ENCODE data around the gene NPIPA5. TPM values are rescaled to one million over a fixed set of nuclear protein-coding genes. Genes with fewer than 3 reads are reported as not detected.
A peak's percentile ranks its signal among the peaks of the same experiment; 100 is the strongest.
"Not testable (repeated sequence)": the region's sequence is repeated elsewhere in the genome, so short reads cannot be mapped to it uniquely, and the experiment has no call there.

NPIPA5 gene
- total RNA-seq, 1 donor from 2014 or later, result 4.2 TPM

DNA sequence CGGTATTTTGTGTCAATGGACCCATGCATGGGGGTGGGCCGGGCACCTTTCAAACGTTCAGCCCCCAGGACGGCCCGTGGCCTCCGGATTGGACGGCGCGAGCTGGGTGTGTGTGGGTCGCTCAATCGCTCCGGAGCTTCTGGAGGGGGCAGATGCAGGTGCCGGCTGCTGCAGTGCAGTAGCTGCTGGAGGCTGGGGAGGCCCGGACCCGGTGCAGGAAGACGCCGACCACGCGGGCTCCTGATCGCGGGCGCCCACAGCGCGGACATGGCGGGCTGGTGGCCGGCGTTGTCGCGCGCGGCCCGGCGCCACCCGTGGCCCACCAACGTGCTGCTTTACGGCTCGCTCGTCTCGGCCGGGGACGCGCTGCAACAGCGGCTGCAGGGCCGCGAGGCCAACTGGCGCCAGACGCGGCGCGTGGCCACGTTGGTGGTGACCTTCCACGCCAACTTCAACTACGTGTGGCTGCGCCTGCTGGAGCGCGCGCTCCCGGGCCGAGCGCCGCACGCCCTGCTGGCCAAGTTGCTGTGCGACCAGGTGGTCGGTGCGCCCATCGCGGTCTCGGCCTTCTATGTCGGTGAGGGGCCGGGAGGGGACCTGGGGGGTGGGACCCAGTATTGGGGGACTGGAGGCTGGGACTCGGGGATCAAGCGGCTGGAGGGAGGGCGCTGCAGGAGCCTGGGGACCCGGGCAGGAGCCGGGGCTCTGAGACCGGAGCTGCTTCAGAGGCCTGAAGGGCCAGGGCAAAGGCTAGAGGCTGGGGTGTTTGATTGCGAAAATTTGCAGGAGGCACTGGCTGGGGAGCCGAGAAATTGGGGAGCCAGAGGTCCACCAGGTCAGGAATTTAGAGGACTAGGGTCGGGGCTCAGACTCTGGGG, 17.8 kb upstream of the NPIPA5 start, which contains the start of gene MPV17L:
Gene MPV17L (plus strand): TSS at position 124 of the 878 bp plus-strand sequence. CDS start 144 bp downstream, at position 268.
- not testable (repeated sequence) for H3K27me3 ChIP-seq (ENCODE audit: control insufficient read depth in 3 of 3, insufficient read depth in 3 of 3, low read length in 3 of 3); H3K4me1 ChIP-seq (ENCODE audit: control insufficient read depth in 3 of 3, insufficient read depth in 3 of 3, low read length in 3 of 3); H3K36me3 ChIP-seq (ENCODE audit: control insufficient read depth in 3 of 3, insufficient read depth in 3 of 3, low read length in 3 of 3); H3K9me3 ChIP-seq (ENCODE audit: control insufficient read depth in 3 of 3, low read length in 3 of 3)
- Histone ChIP-seq H3K27ac (ENCODE audit: low read depth, low read length) (peak within 1 kb of the TSS; percentile 75), H3K9ac (ENCODE audit: low read depth in 1 of 3, low read length in 3 of 3) (peak within 1 kb of the TSS; percentile 64 to 91 (median 72)), H3K4me3 (ENCODE audit: low read length in 3 of 3) (peak within 1 kb of the TSS; percentile 59 to 75 (median 73))

DNA sequence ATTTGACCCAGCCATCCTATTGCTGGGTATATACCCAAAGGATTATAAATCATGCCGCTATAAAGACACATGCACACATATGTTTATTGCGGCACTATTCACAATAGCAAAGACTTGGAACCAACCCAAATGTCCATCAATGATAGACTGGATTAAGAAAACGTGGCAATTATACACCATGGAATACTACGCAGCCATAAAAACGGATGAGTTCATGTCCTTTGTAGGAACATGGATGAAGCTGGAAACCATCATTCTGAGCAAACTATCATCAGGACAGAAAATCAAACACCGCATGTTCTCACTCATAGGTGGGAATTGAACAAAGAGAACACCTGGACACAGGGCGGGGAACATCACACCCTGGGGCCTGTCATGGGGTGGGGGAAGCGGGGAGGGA, 14.9 kb upstream of the NPIPA5 start:
- H3K27ac ChIP-seq (ENCODE audit: low read depth, low read length); H3K27me3 ChIP-seq (ENCODE audit: control insufficient read depth in 3 of 3, insufficient read depth in 3 of 3, low read length in 3 of 3); H3K4me3 ChIP-seq (ENCODE audit: low read length in 3 of 3); H3K4me1 ChIP-seq (ENCODE audit: control insufficient read depth in 3 of 3, insufficient read depth in 3 of 3, low read length in 3 of 3); H3K36me3 ChIP-seq (ENCODE audit: control insufficient read depth in 3 of 3, insufficient read depth in 3 of 3, low read length in 3 of 3); H3K9me3 ChIP-seq (ENCODE audit: control insufficient read depth in 3 of 3, low read length in 3 of 3); H3K9ac ChIP-seq (ENCODE audit: low read depth in 1 of 3, low read length in 3 of 3): not testable (repeated sequence)

DNA sequence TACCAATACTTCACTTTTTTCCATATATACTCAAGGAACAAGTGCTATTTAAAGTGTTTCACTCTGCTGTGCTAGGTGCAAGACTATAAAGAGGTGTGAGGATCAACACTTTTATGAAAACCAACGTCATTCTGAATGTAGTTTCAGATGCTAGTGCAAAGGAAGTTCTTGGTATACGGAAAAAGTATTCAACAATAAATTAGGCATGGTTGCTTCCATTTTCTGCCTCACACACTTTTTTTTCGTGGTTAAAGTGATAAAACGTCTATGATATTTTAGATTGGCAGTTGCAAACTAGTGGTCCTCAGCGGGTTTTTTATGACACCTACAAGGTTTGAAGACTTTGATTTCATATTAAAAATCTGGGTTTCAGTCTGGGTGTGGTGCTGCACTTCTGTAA, 11.8 kb upstream of the NPIPA5 start:
- H3K4me1 ChIP-seq (ENCODE audit: control insufficient read depth in 3 of 3, insufficient read depth in 3 of 3, low read length in 3 of 3); H3K36me3 ChIP-seq (ENCODE audit: control insufficient read depth in 3 of 3, insufficient read depth in 3 of 3, low read length in 3 of 3); H3K27me3 ChIP-seq (ENCODE audit: control insufficient read depth in 3 of 3, insufficient read depth in 3 of 3, low read length in 3 of 3); H3K4me3 ChIP-seq (ENCODE audit: low read length in 3 of 3); H3K9ac ChIP-seq (ENCODE audit: low read depth in 1 of 3, low read length in 3 of 3); H3K27ac ChIP-seq (ENCODE audit: low read depth, low read length); H3K9me3 ChIP-seq (ENCODE audit: control insufficient read depth in 3 of 3, low read length in 3 of 3): not testable (repeated sequence)

DNA sequence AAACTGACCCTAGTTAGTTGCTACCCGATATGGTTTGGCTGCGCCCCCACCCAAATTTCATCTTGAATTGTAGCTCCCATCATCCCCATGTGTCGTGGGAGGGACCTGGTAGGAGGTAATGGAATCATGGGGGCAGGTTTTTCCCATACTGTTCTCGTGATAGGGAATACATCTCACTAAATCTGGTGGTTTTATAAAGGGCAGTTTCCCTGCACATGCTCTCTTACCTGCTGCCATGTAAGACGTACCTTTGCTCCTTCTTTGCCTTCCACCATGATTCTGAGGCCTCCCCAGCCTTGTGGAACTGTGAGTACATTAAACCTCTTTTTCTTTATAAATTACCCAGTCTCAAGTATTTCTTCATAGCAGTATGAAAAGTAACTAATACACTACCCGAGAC, 10.0 kb upstream of the NPIPA5 start:
- not testable (repeated sequence) for H3K27ac ChIP-seq (ENCODE audit: low read depth, low read length); H3K4me1 ChIP-seq (ENCODE audit: control insufficient read depth in 3 of 3, insufficient read depth in 3 of 3, low read length in 3 of 3); H3K9ac ChIP-seq (ENCODE audit: low read depth in 1 of 3, low read length in 3 of 3); H3K4me3 ChIP-seq (ENCODE audit: low read length in 3 of 3); H3K36me3 ChIP-seq (ENCODE audit: control insufficient read depth in 3 of 3, insufficient read depth in 3 of 3, low read length in 3 of 3); H3K27me3 ChIP-seq (ENCODE audit: control insufficient read depth in 3 of 3, insufficient read depth in 3 of 3, low read length in 3 of 3); H3K9me3 ChIP-seq (ENCODE audit: control insufficient read depth in 3 of 3, low read length in 3 of 3)

DNA sequence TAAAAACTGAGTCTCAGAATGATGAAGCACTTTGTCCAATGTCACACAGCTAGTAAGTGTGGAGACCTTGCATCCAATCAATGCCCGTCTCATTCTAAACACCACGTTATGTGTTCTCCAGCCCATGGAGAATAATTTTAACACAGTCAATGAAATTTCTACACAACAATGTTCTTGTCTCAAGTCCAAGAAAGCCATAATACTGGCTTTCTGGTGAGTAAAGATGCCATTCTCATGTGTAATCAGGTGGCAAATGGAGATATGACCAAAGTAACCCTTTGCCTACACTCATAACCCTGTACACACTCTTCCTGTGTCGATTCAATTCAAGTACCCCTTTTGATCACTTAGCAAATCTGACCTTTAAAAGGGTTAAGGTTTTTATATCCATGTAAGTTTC, 4.7 kb upstream of the NPIPA5 start:
- H3K27ac ChIP-seq (ENCODE audit: low read depth, low read length); H3K9me3 ChIP-seq (ENCODE audit: control insufficient read depth in 3 of 3, low read length in 3 of 3); H3K4me1 ChIP-seq (ENCODE audit: control insufficient read depth in 3 of 3, insufficient read depth in 3 of 3, low read length in 3 of 3); H3K4me3 ChIP-seq (ENCODE audit: low read length in 3 of 3); H3K9ac ChIP-seq (ENCODE audit: low read depth in 1 of 3, low read length in 3 of 3); H3K36me3 ChIP-seq (ENCODE audit: control insufficient read depth in 3 of 3, insufficient read depth in 3 of 3, low read length in 3 of 3); H3K27me3 ChIP-seq (ENCODE audit: control insufficient read depth in 3 of 3, insufficient read depth in 3 of 3, low read length in 3 of 3): not testable (repeated sequence)

DNA sequence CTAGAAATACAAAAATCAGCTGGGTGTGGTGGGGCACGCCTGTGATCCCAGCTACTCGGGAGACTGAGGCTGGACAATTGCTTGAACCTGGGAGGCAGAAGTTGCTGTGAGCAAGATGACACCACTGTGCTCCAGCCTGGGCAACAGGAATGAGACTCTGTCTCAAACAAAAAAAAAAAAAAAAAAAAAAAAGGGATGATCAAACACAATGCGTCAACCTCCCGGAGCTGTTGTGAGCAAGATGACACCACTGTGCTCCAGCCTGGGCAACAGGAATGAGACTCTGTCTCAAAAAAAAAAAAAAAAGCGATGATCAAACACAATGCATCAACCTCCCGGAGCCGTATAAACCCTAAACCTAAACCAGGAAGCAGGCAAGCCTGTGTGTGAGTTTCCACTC, 20.6 kb downstream of the NPIPA5 start:
- H3K4me1 ChIP-seq (ENCODE audit: control insufficient read depth in 3 of 3, insufficient read depth in 3 of 3, low read length in 3 of 3); H3K4me3 ChIP-seq (ENCODE audit: low read length in 3 of 3); H3K36me3 ChIP-seq (ENCODE audit: control insufficient read depth in 3 of 3, insufficient read depth in 3 of 3, low read length in 3 of 3); H3K9me3 ChIP-seq (ENCODE audit: control insufficient read depth in 3 of 3, low read length in 3 of 3); H3K27ac ChIP-seq (ENCODE audit: low read depth, low read length); H3K27me3 ChIP-seq (ENCODE audit: control insufficient read depth in 3 of 3, insufficient read depth in 3 of 3, low read length in 3 of 3); H3K9ac ChIP-seq (ENCODE audit: low read depth in 1 of 3, low read length in 3 of 3): not testable (repeated sequence)

DNA sequence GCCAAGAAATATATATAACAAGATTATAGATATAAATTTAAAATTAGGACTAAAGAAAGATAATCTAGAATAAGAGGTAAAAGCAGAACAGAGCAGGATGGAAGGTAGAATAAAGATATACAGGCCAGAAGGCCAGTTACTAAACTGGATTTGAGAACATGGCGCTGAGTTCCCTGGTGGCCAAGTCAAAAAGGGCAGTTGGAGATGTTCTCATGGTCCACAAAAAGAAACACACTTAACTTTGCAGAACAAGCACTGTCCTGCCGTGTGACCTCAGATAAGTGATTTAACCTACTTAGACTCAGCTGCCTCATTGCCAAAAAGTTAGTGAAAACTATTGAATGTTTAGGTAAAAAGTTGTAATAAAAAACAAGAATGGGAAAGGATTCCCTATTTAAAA, 23.2 kb downstream of the NPIPA5 start:
- not testable (repeated sequence) for H3K9me3 ChIP-seq (ENCODE audit: control insufficient read depth in 3 of 3, low read length in 3 of 3); H3K27ac ChIP-seq (ENCODE audit: low read depth, low read length); H3K4me1 ChIP-seq (ENCODE audit: control insufficient read depth in 3 of 3, insufficient read depth in 3 of 3, low read length in 3 of 3); H3K4me3 ChIP-seq (ENCODE audit: low read length in 3 of 3); H3K9ac ChIP-seq (ENCODE audit: low read depth in 1 of 3, low read length in 3 of 3); H3K36me3 ChIP-seq (ENCODE audit: control insufficient read depth in 3 of 3, insufficient read depth in 3 of 3, low read length in 3 of 3); H3K27me3 ChIP-seq (ENCODE audit: control insufficient read depth in 3 of 3, insufficient read depth in 3 of 3, low read length in 3 of 3)

DNA sequence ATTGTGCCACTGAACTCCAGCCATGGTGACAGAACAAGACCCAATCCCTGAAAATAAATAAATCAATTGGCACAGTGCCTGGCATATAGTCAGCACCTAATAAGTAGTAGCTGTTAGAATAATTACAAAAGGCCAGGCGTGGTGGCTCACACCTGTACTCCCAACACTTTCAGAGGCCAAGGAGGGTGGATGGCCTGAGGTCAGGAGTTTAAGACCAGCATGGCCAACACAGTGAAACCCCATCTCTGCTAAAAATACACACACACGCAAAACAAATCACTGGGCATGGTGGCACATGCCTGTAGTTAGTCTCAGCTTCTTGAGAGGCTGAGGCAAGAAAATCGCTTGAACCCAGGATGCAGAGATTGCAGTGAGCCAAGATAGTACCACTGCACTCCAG, 25.2 kb downstream of the NPIPA5 start:
- H3K9me3 ChIP-seq (ENCODE audit: control insufficient read depth in 3 of 3, low read length in 3 of 3); H3K9ac ChIP-seq (ENCODE audit: low read depth in 1 of 3, low read length in 3 of 3); H3K4me1 ChIP-seq (ENCODE audit: control insufficient read depth in 3 of 3, insufficient read depth in 3 of 3, low read length in 3 of 3); H3K4me3 ChIP-seq (ENCODE audit: low read length in 3 of 3); H3K27me3 ChIP-seq (ENCODE audit: control insufficient read depth in 3 of 3, insufficient read depth in 3 of 3, low read length in 3 of 3); H3K27ac ChIP-seq (ENCODE audit: low read depth, low read length); H3K36me3 ChIP-seq (ENCODE audit: control insufficient read depth in 3 of 3, insufficient read depth in 3 of 3, low read length in 3 of 3): not testable (repeated sequence)

DNA sequence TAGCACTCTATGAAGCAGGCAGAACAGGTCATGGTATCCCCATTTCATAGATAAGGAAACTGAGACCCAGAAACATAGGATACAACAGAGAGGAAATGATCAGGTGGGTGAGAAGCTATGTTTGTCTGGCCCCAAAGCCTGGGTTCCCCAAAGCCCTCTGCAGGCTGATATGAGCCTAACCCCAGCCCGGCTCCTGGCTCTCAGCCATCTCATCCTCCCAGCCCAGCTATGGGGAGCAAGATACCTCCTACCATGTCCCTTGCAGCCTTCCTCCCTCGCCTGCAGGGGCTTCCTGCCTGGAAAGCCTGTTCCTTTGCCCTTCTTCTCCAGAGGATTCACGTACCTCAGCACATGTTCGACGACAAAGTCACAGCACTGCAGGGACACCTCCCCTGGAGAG, 26.3 kb downstream of the NPIPA5 start:
- not testable (repeated sequence) for H3K4me3 ChIP-seq (ENCODE audit: low read length in 3 of 3); H3K27ac ChIP-seq (ENCODE audit: low read depth, low read length); H3K4me1 ChIP-seq (ENCODE audit: control insufficient read depth in 3 of 3, insufficient read depth in 3 of 3, low read length in 3 of 3); H3K36me3 ChIP-seq (ENCODE audit: control insufficient read depth in 3 of 3, insufficient read depth in 3 of 3, low read length in 3 of 3); H3K9ac ChIP-seq (ENCODE audit: low read depth in 1 of 3, low read length in 3 of 3); H3K9me3 ChIP-seq (ENCODE audit: control insufficient read depth in 3 of 3, low read length in 3 of 3); H3K27me3 ChIP-seq (ENCODE audit: control insufficient read depth in 3 of 3, insufficient read depth in 3 of 3, low read length in 3 of 3)

DNA sequence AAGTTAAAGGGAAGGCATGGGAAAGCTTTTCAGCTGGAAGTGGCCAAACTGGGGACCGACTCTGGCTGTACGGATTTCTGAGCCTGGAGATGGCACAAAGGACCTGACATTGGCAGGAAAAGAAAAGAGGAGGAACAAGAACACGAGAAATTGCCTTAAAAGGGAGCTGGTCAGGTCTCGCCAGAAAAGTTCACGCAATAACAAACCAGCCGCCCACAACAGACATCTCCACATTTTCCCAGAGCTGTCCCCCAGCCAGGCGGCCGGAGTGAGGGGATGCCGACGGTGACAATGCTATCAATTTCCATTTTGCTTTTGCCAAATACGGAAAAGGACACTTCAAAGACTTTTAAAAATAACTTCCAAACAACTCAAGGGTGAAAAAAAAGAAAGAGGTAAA, 26.8 kb downstream of the NPIPA5 start:
- H3K9ac ChIP-seq (ENCODE audit: low read depth in 1 of 3, low read length in 3 of 3); H3K9me3 ChIP-seq (ENCODE audit: control insufficient read depth in 3 of 3, low read length in 3 of 3); H3K36me3 ChIP-seq (ENCODE audit: control insufficient read depth in 3 of 3, insufficient read depth in 3 of 3, low read length in 3 of 3); H3K27ac ChIP-seq (ENCODE audit: low read depth, low read length); H3K4me3 ChIP-seq (ENCODE audit: low read length in 3 of 3); H3K27me3 ChIP-seq (ENCODE audit: control insufficient read depth in 3 of 3, insufficient read depth in 3 of 3, low read length in 3 of 3); H3K4me1 ChIP-seq (ENCODE audit: control insufficient read depth in 3 of 3, insufficient read depth in 3 of 3, low read length in 3 of 3): not testable (repeated sequence)

Measured in skeletal muscle tissue (tissue), 4 donors.